Stimulated activated CD4-positive, alpha-beta T cell treated with anti-CD3 and anti-CD28 coated beads, Interleukin-2, amount 100 ng/mL, for 4 hours (primary cell): ENCODE results near the gene GTF2I.
"Not testable (repeated sequence)": the region's sequence is repeated elsewhere in the genome, so short reads cannot be mapped to it uniquely, and the experiment has no call there.

ENCODE experiments used
- DNase-seq: peaks from one replicate; pipeline ENCODE4 v3.0.0-alpha.2; 2020; ENCODE audit warnings: low read depth

Gene GTF2I

GRCh38 chr7:74717889-74718288 lies 60.4 kb downstream of the GTF2I start:
- DNase-seq, result no peak

GRCh38 chr7:74718336-74718735 lies 60.8 kb downstream of the GTF2I start:
- DNase-seq, result no peak

GRCh38 chr7:74722153-74722552 lies 64.6 kb downstream of the GTF2I start:
- no peak for DNase-seq

- DNase-seq, result no peak
Measured at GRCh38 chr7:74725840-74726239, 68.3 kb downstream of the GTF2I start.

GRCh38 chr7:74726309-74727101 lies 69.0 kb downstream of the GTF2I start:
- DNase-seq, result no peak

- not testable (repeated sequence) for DNase-seq
Measured at GRCh38 chr7:74728686-74729085, 71.2 kb downstream of the GTF2I start.

- not testable (repeated sequence) for DNase-seq
Measured at GRCh38 chr7:74730186-74730585, 72.7 kb downstream of the GTF2I start.

GRCh38 chr7:74739974-74740703 lies 82.6 kb downstream of the GTF2I start:
- not testable (repeated sequence) for DNase-seq

GRCh38 chr7:74743936-74744557 lies 86.5 kb downstream of the GTF2I start:
- not testable (repeated sequence) for DNase-seq

GRCh38 chr7:74753921-74754482 lies 96.5 kb downstream of the GTF2I start:
- not testable (repeated sequence) for DNase-seq

GRCh38 chr7:74756673-74757072 lies 99.2 kb downstream of the GTF2I start:
- DNase-seq, result not testable (repeated sequence)

GRCh38 chr7:74758268-74758667 lies 100.8 kb downstream of the GTF2I start:
- DNase-seq, result not testable (repeated sequence)

- not testable (repeated sequence) for DNase-seq
Measured at GRCh38 chr7:74758982-74759381, 101.5 kb downstream of the GTF2I start.

GRCh38 chr7:74765205-74765918 lies 107.8 kb downstream of the GTF2I start:
- DNase-seq, result not testable (repeated sequence)

GRCh38 chr7:74766509-74766908 lies 109.0 kb downstream of the GTF2I start:
- DNase-seq, result not testable (repeated sequence)

GRCh38 chr7:74766991-74767390 lies 109.5 kb downstream of the GTF2I start:
- DNase-seq, result not testable (repeated sequence)

- DNase-seq, result not testable (repeated sequence)
Measured at GRCh38 chr7:74770062-74770461, 112.5 kb downstream of the GTF2I start.

GRCh38 chr7:74772093-74772492 lies 114.6 kb downstream of the GTF2I start:
- not testable (repeated sequence) for DNase-seq

- not testable (repeated sequence) for DNase-seq
Measured at GRCh38 chr7:74773760-74774750, 116.5 kb downstream of the GTF2I start, which contains the start of gene NCF1. Gene NCF1, plus strand, starts transcription at chr7:74774011. Its CDS starts 21 bp downstream, at chr7:74774032.

- not testable (repeated sequence) for DNase-seq
Measured at GRCh38 chr7:74775111-74775510, 117.6 kb downstream of the GTF2I start.
